ENCODE results near the gene CATSPERZ. TPM values are rescaled to one million over a fixed set of nuclear protein-coding genes. Genes with fewer than 3 reads are reported as not detected.

Gene CATSPERZ
- total and polyA plus RNA-seq, 2 of the 13 experiments (the other 11 are each of a cell fraction or from before 2014, with no cell fraction given) = 0.22 to 0.48 TPM

GRCh38 chr11:64251753-64252002, 48.5 kb upstream of the CATSPERZ start:
- Histone ChIP-seq H3K36me3 (replicated peaks in 1 of 2; ENCODE audit: control insufficient read depth in 1 of 2, insufficient read depth in 2 of 2, low read length in 2 of 2) (peaks cover 5 to 10% of the 10 kb centered on the region in 2 experiments; a peak in 1 of 5 replicates), H2AFZ (ENCODE audit: low read length) (no peak overlapping the region), H3K4me1 (ENCODE audit: insufficient read depth, low read length) (peaks cover 51% of the 10 kb centered on the region), H3K27ac (ENCODE audit: extremely low read length, insufficient read depth, low read length) (no peak overlapping the region), H3K4me3 (replicated peaks in 1 of 3; ENCODE audit: insufficient read depth in 1 of 3, low read depth in 2 of 3, low read length in 3 of 3) (peak overlapping the region; percentile 66 to 88 (median 83)), H3K9me3 (ENCODE audit: low read length) (no peaks in the 10 kb centered on the region), H3K27me3 (ENCODE audit: control insufficient read depth in 1 of 2, insufficient read depth in 2 of 2, low read length in 2 of 2) (no peaks in the 10 kb centered on the region; a peak in 1 of 5 replicates), H4K20me1 (ENCODE audit: insufficient read depth, low read length) (no peaks in the 10 kb centered on the region), H3K79me2 (ENCODE audit: insufficient read depth, low read length) (peaks cover 7% of the 10 kb centered on the region), H3K9ac (ENCODE audit: insufficient read depth, low read depth, low read length) (peak overlapping the region; percentile 70), H3K4me2 (ENCODE audit: low read depth, low read length) (peak overlapping the region; percentile 97)
- DNase-seq (ENCODE audit: low spot score) = no peak
- ChIA-PET CTCF (ENCODE audit: low intra/inter-chr PET ratio, low total read pairs) (no interaction called here), POLR2A (interaction anchor here (1.3 to 2.1 kb wide), 4 partner anchors 10 to 53 kb away, joined by 6 to 7 read pairs (median 6); partner anchors contain the start of genes ESRRA and FKBP2)
- no TSS peak for BruUV-seq (replicated peaks)
- 0% methylated on average over 6 of the region's 18 CpGs for WGBS (ENCODE audit: low lambda C conversion rate)
- intact Hi-C loops (cut with micrococcal nuclease; ENCODE audit: unreplicated experiment) (loop anchor here (2.0 kb wide), 2 partner anchors 17 to 61 kb away; no protein-coding TSS in a partner anchor), in situ Hi-C loops (cut with HindIII; ENCODE audit: extremely low pct_ligation_motif_present, low pct_unique_long_range_greater_than_20kb) (no loop called here)
- no peak for ATAC-seq
- no peak for FAIRE-seq
- TF ChIP-seq RBFOX2 (IDR thresholded peaks at IDR 0.05; ENCODE audit: low read depth, low read length) (0 out of 2 replicates have a peak, but pooled peaks have one; percentile 9), MED1 (CRISPR knock-in tag; IDR thresholded peaks at IDR 0.05) (no peak), PITX1 (CRISPR knock-in tag; IDR thresholded peaks at IDR 0.05) (no peak), ELF1 (CRISPR knock-in tag; IDR thresholded peaks at IDR 0.05) (no peak), MTF2 (CRISPR knock-in tag; IDR thresholded peaks at IDR 0.05; ENCODE audit: borderline replicate concordance) (no peak), YEATS4 (CRISPR knock-in tag; IDR thresholded peaks at IDR 0.05; ENCODE audit: borderline replicate concordance) (no peak), SIN3A (IDR thresholded peaks at IDR 0.05; ENCODE audit: borderline replicate concordance, low read depth, low read length) (no peak), KDM5B (CRISPR knock-in tag; IDR thresholded peaks at IDR 0.05; ENCODE audit: borderline replicate concordance) (peak; percentile 54; the same call in 1 of the 2 replicates), ZC3H13 (CRISPR knock-in tag; IDR thresholded peaks at IDR 0.05) (no peak), HMGXB3 (CRISPR knock-in tag; IDR thresholded peaks at IDR 0.05; ENCODE audit: borderline replicate concordance) (no peak), MLXIP (CRISPR knock-in tag; IDR thresholded peaks at IDR 0.05; ENCODE audit: borderline replicate concordance) (no peak), HMGA1 (CRISPR knock-in tag; conservative IDR thresholded peaks at IDR 0.05) (no peak), HNF1B (CRISPR knock-in tag; IDR thresholded peaks at IDR 0.05) (no peak), MIER2 (CRISPR knock-in tag; IDR thresholded peaks at IDR 0.05) (no peak), KDM6A (CRISPR knock-in tag; IDR thresholded peaks at IDR 0.05; ENCODE audit: low read depth) (no peak), THAP11 (CRISPR knock-in tag; IDR thresholded peaks at IDR 0.05) (no peak), ZNF124 (CRISPR knock-in tag; IDR thresholded peaks at IDR 0.05) (no peak), ZNF282 (IDR thresholded peaks at IDR 0.05; ENCODE audit: partially characterized antibody) (no peak), ETV5 (CRISPR knock-in tag; IDR thresholded peaks at IDR 0.05; ENCODE audit: borderline replicate concordance) (0 out of 2 replicates have a peak, but pooled peaks have one; percentile 16)

Measured in HepG2 (cell line).